ENCODE data around the gene BTBD2.

- TF ChIP-seq CTCF (IDR thresholded peaks at IDR 0.05) (no peak), POLR2A (IDR thresholded peaks at IDR 0.05) (no peak)
Measured at GRCh38 chr19:1967087-1967608, 48.4 kb downstream of the BTBD2 start.

Data from Peyer's patch (tissue), 4 donors.